GM12864 (cell line): ENCODE measurements around the gene KIRREL2.

Experiments used
- DNase-seq: peaks from one replicate; pipeline ENCODE4 v3.0.0-alpha.2; 2011; ENCODE audit warnings: low read depth
- H3K4me3 ChIP-seq: 2 replicates; pipeline ENCODE4 v1.5.1; 2011; ENCODE audit warnings: mild to moderate bottlenecking, low read depth, low read length, control low read depth
- TF ChIP-seq, protein P1 (sequence below): IDR thresholded peaks from 2 replicates; pipeline ENCODE4 v1.5.1; 2011; ENCODE audit warnings: low read depth, mild to moderate bottlenecking, moderate library complexity, low read length, control low read depth, inconsistent platforms; ENCODE audit errors: missing control alignments

Gene KIRREL2

GRCh38 chr19:35852029-35852780 is 4.5 kb upstream of the KIRREL2 start, which contains the start of gene NPHS1:
Gene NPHS1 (minus strand): TSS chr19:35852504. CDS start chr19:35851837, 667 bp downstream.
- H3K4me3 ChIP-seq = no peak within 1 kb of the TSS
- TF ChIP-seq, protein P1, sequence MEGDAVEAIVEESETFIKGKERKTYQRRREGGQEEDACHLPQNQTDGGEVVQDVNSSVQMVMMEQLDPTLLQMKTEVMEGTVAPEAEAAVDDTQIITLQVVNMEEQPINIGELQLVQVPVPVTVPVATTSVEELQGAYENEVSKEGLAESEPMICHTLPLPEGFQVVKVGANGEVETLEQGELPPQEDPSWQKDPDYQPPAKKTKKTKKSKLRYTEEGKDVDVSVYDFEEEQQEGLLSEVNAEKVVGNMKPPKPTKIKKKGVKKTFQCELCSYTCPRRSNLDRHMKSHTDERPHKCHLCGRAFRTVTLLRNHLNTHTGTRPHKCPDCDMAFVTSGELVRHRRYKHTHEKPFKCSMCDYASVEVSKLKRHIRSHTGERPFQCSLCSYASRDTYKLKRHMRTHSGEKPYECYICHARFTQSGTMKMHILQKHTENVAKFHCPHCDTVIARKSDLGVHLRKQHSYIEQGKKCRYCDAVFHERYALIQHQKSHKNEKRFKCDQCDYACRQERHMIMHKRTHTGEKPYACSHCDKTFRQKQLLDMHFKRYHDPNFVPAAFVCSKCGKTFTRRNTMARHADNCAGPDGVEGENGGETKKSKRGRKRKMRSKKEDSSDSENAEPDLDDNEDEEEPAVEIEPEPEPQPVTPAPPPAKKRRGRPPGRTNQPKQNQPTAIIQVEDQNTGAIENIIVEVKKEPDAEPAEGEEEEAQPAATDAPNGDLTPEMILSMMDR = no peak
- DNase-seq = no peak

DNA sequence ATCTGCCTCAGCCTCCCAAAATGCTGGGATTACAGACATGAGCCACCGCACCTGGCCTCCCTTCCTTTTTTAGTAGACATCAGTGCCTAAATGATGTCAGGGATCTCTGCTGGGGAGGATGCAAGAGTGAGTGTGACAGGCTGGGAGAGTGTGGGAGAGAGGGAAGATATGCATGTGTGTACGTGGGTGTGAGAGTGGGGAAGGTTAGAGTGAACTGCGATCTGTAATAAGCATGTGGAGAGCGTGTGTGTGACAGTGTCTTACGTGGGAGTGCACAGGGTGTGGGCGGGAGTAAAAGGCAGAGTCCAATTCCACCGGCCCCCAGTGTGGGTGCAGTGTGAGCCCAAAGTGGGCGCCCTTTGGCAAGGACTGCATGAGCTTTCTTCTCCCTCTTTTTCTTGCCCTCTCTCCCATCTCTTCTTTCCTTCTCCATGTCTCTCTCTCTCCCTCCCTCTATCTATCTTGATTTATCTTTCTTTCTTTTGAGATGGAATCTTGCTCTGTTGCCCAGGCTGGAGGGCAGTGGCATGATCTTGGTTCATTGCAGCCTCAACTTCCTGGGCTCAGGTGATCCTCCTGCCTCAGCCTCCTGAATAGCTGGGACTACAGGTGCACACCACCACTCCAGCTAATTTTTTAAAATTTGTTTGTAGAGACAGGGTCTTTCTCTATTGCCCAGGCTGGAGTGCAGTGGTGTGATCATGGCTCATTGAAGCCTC is 3.5 kb upstream of the KIRREL2 start:
- TF ChIP-seq, protein P1 = no peak
- H3K4me3 ChIP-seq = no peak overlapping the region
- no peak for DNase-seq

GRCh38 chr19:35858311-35858710 is 1.6 kb downstream of the KIRREL2 start:
- H3K4me3 ChIP-seq = no peak overlapping the region
- TF ChIP-seq, protein P1 = no peak

GRCh38 chr19:35859414-35859813 is 2.7 kb downstream of the KIRREL2 start:
- no peak for DNase-seq
- H3K4me3 ChIP-seq = no peak overlapping the region
- TF ChIP-seq, protein P1 = no peak

More at GRCh38 chr19:35858311-35858710, 1.6 kb downstream of the KIRREL2 start:
- no peak for DNase-seq

DNA sequence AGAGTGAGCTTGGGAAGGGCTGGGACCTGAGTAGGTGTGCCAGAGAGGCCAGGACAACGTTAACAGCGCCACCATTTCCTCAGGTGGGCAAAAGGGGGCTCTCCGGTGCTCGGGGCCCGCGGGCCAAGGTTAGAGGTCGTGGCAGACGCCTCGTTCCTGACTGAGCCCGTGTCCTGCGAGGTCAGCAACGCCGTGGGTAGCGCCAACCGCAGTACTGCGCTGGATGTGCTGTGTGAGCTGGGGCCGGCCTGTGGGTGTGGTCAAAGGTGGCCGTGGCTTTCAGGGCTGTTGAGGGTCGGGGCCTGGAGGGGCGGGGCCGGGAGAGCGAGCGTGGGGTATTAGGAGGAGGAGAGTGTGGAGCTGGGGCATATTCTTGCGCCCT is 3.7 kb downstream of the KIRREL2 start:
- no peak for DNase-seq
- no peak overlapping the region for H3K4me3 ChIP-seq
- TF ChIP-seq, protein P1 = no peak

- no peak overlapping the region for H3K4me3 ChIP-seq
- DNase-seq = no peak
- TF ChIP-seq, protein P1 = no peak
These were observed 4.3 kb downstream of the KIRREL2 start for GRCh38 chr19:35860818-35861639.
